ENCODE data around the gene CDK5.

- TF ChIP-seq CTCF (IDR thresholded peaks at IDR 0.05) = no peak
- no peak for TF ChIP-seq EP300 (IDR thresholded peaks at IDR 0.05)
Observed at GRCh38 chr7:151085329-151085690, 27.6 kb upstream of the CDK5 start.

Data from upper lobe of left lung (tissue), 4 donors.